Subcutaneous abdominal adipose tissue (tissue), 5 donors: Measurements from ENCODE around the gene MEGF8.

Experiments used
- H3K27ac ChIP-seq: one replicate; pipeline ENCODE4 v1.7.0; 2013; ENCODE audit warnings: low read depth, mild to moderate bottlenecking, inconsistent platforms, low read length, moderate library complexity
- H3K27me3 ChIP-seq, 5 donors: one replicate each; pipeline ENCODE4 v1.7.0; 2013; ENCODE audit warnings: low read length in 5 of 5, inconsistent platforms in 1 of 5; ENCODE audit not compliant: control insufficient read depth in 5 of 5, insufficient read depth in 4 of 5
- H3K36me3 ChIP-seq, 5 donors: one replicate each; pipeline ENCODE4 v1.7.0; 2013; ENCODE audit warnings: low read length in 5 of 5; ENCODE audit not compliant: control insufficient read depth in 5 of 5, insufficient read depth in 5 of 5
- H3K4me1 ChIP-seq, 5 donors: one replicate each; pipeline ENCODE4 v1.7.0; 2013; ENCODE audit warnings: low read length in 5 of 5, mild to moderate bottlenecking in 3 of 5, moderate library complexity in 1 of 5; ENCODE audit not compliant: control insufficient read depth in 5 of 5, insufficient read depth in 5 of 5
- H3K4me3 ChIP-seq, 5 donors: one replicate each; pipeline ENCODE4 v1.7.0; 2013; ENCODE audit warnings: low read length in 5 of 5, low read depth in 1 of 5
- H3K9ac ChIP-seq, 5 donors: one replicate each; pipeline ENCODE4 v1.7.0; 2013; ENCODE audit warnings: low read length in 5 of 5, mild to moderate bottlenecking in 4 of 5, moderate library complexity in 3 of 5
- H3K9me3 ChIP-seq, 5 donors: one replicate each; pipeline ENCODE4 v1.7.0; 2013; ENCODE audit warnings: low read length in 5 of 5; ENCODE audit not compliant: control insufficient read depth in 5 of 5
- donor health status: healthy.
- donor health status: healthy.
- donor health status: healthy.
- donor health status: healthy.
- donor health status: healthy.

The MEGF8 gene

DNA sequence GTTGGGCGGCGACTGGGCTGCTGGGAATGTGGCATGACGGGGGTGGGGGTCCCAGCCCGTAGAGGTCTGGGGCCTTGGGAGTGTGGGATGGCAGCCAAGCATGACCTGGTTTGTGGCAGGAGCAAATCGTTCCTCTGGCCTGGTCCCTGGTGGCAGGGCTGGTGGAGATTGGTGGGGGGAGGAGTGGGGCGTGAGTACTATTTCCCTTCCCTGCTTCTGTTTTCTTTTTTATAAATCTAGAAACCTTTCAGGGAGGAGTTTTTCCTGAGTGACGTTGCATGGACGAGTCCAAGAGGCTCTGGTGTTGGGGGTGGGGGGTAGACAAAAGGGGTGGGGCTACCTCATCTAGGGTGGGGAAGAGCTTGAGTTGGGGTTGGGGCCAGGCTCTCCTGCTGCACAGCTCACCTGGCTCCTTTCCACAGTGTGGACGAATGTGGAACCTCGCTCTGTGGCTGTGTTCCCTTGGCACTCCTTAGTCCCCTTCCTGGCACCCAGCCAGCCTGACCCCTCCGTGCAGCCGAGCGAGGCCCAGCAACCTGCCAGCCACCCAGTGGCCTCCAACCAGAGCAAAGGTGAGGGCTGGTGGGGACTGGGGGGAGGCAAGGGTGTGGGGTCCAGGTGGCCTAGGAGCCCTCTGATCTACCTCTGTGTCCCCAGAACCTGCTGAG, 39.0 kb upstream of the MEGF8 start:
- no peaks in the 10 kb centered on the region for H3K27me3 ChIP-seq
- H3K4me3 ChIP-seq, result peak overlapping the region in 3 of 5 donors; percentile 69 to 73 (median 69)
- peak overlapping the region in 2 of 5 donors; percentile 19 to 25 for H3K9ac ChIP-seq
- peak overlapping the region; percentile 37 for H3K27ac ChIP-seq
- peaks cover 15 to 43% (median 43%) of the 10 kb centered on the region in 5 donors for H3K4me1 ChIP-seq
- no peaks in the 10 kb centered on the region for H3K9me3 ChIP-seq
- peaks cover 0 to 48% (median 46%) of the 10 kb centered on the region in 5 donors for H3K36me3 ChIP-seq

DNA sequence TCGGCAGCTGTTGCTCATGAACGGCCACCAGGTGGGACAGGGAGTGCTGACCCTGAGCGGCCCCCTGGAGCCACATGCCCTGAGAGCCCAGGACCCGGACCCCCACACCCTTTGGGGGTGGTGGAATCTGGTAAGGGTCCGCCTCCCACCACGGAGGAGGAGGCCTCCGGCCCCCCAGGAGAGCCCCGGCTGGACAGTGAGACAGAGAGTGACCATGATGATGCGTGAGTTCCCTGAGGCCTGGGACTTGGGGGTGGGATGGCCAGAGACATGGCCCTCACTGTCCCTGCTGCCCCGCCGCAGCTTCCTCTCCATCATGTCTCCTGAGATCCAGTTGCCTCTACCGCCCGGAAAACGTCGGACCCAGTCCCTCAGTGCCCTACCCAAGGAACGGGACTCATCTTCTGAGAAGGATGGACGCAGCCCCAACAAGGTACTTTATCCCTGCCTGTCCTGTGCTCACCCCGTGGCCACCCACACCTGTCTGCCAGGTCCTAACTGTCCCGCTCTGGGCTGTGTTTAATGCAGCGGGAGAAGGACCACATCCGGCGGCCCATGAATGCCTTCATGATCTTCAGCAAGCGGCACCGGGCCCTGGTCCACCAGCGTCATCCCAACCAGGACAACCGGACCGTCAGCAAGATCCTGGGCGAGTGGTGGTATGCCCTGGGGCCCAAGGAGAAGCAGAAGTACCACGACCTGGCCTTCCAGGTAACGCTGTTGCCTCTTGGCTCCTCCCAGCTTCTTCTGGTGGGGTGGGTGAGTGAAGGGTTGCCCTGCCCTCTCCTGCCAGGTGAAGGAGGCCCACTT, 38.2 kb upstream of the MEGF8 start:
- H3K4me1 ChIP-seq, result peaks cover 15 to 36% (median 35%) of the 10 kb centered on the region in 5 donors
- no peaks in the 10 kb centered on the region for H3K9me3 ChIP-seq
- H3K27me3 ChIP-seq, result no peaks in the 10 kb centered on the region
- no peak overlapping the region for H3K4me3 ChIP-seq
- no peak overlapping the region for H3K9ac ChIP-seq
- H3K27ac ChIP-seq, result no peak overlapping the region
- peaks cover 0 to 56% (median 53%) of the 10 kb centered on the region in 5 donors for H3K36me3 ChIP-seq

DNA sequence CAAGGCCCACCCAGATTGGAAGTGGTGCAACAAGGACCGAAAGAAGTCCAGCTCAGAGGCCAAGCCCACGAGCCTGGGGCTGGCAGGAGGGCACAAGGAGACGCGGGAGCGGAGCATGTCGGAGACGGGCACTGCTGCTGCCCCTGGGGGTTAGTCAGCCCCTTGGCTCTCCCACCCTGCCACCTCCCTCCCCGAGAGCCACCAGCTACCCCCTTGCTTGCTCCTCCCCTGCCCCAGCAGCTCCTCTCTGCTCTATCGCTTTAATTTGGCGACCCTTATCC, 37.7 kb upstream of the MEGF8 start:
- H3K4me3 ChIP-seq, result no peak overlapping the region
- no peaks in the 10 kb centered on the region for H3K9me3 ChIP-seq
- H3K27me3 ChIP-seq, result no peaks in the 10 kb centered on the region
- H3K4me1 ChIP-seq, result peaks cover 15 to 31% (median 31%) of the 10 kb centered on the region in 5 donors
- H3K36me3 ChIP-seq, result peaks cover 0 to 61% (median 59%) of the 10 kb centered on the region in 5 donors
- no peak overlapping the region for H3K27ac ChIP-seq
- H3K9ac ChIP-seq, result no peak overlapping the region

DNA sequence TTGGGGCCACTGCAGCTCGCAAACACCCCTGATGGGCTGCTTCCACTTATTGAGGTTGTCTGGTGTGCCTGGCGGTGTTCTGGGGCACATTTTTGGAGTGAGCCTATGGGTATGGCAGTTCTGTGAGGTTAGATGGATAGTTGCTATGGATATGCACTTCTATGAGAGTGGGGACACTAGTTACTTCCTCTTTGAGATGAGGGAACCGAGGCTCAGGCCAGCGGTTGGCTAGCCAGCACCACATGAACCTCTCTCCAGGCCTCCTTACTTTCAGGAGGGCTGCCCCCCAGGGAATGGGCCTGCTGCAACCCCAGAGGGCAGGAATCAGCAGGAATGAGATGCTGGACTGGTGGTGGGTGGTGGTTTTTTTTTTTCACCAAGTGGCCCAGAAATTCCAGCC, 37.0 kb upstream of the MEGF8 start:
- Histone ChIP-seq H3K4me3 (no peak overlapping the region), H3K4me1 (peaks cover 11 to 25% (median 25%) of the 10 kb centered on the region in 5 donors), H3K9me3 (no peaks in the 10 kb centered on the region), H3K36me3 (peaks cover 0 to 67% (median 65%) of the 10 kb centered on the region in 5 donors), H3K9ac (no peak overlapping the region), H3K27me3 (no peaks in the 10 kb centered on the region), H3K27ac (no peak overlapping the region)

DNA sequence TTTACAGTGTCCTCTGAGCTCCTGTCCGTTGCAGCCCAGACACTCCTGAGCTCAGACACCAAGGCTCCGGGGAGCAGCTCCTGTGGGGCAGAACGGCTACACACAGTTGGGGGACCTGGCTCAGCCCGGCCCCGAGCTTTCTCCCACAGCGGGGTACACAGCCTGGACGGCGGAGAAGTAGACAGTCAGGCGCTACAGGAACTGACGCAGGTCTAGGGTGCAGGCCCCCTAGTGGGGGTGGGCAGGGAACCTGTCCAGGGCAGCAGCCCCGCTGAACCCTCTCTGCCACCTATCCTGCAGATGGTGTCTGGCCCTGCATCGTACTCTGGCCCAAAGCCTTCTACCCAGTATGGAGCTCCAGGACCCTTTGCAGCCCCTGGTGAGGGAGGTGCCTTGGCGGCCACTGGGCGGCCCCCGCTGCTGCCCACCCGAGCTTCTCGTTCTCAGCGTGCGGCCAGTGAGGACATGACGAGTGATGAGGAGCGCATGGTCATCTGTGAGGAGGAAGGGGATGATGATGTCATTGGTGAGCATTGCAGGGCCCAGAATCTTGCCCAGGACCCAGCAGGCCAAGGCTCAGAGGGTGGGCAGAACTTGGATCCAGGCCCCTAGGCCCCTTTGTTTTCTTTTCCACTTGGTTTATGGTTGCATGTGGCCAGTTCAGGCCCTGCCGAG, 36.4 kb upstream of the MEGF8 start:
- Histone ChIP-seq H3K4me1 (peaks cover 11 to 23% (median 23%) of the 10 kb centered on the region in 5 donors), H3K27me3 (no peaks in the 10 kb centered on the region), H3K9me3 (no peaks in the 10 kb centered on the region), H3K4me3 (no peak overlapping the region), H3K27ac (no peak overlapping the region), H3K36me3 (peaks cover 0 to 74% (median 71%) of the 10 kb centered on the region in 5 donors), H3K9ac (no peak overlapping the region)

DNA sequence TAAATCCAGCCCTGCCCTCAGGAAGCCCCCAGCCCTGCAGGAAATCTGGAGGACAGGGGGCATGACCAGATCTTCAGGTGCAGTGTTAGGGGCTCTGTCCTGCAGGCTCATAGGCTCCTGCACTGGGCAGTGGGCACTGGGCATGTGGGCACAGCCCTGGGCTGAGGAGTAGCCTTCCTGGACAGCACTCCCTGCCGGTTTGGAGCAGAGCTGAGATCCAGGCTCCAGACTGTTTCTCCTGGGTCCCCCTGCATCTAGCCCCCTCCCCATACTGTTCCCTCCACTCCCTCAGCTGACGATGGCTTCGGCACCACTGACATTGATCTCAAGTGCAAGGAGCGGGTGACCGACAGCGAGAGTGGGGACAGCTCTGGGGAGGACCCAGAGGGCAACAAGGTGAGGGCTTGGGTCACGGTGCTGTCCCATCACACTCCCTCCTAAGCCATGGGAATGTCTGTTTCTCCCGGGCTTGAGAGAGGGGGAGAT, 35.8 kb upstream of the MEGF8 start:
- no peak overlapping the region for H3K4me3 ChIP-seq
- H3K4me1 ChIP-seq, result peaks cover 11 to 22% (median 22%) of the 10 kb centered on the region in 5 donors
- no peak overlapping the region for H3K27ac ChIP-seq
- H3K27me3 ChIP-seq, result no peaks in the 10 kb centered on the region
- no peak overlapping the region for H3K9ac ChIP-seq
- H3K9me3 ChIP-seq, result no peaks in the 10 kb centered on the region
- H3K36me3 ChIP-seq, result peaks cover 0 to 80% (median 77%) of the 10 kb centered on the region in 5 donors

DNA sequence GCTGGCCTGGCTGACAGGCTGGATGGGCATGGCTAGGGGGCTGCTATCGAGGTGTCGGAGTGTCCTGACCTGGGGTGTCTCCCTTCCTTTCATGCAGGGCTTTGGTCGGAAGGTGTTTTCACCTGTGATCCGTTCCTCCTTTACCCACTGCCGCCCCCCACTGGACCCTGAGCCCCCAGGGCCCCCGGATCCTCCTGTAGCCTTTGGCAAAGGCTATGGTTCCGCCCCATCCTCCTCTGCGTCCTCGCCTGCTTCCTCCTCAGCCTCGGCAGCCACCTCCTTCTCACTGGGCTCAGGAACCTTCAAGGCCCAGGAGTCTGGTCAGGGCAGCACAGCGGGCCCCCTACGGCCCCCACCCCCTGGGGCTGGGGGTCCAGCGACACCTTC, 35.3 kb upstream of the MEGF8 start:
- no peak overlapping the region for H3K4me3 ChIP-seq
- H3K9me3 ChIP-seq, result no peaks in the 10 kb centered on the region
- H3K4me1 ChIP-seq, result peaks cover 9 to 16% (median 16%) of the 10 kb centered on the region in 5 donors
- H3K36me3 ChIP-seq, result peaks cover 0 to 83% (median 79%) of the 10 kb centered on the region in 5 donors
- H3K27ac ChIP-seq, result no peak overlapping the region
- H3K9ac ChIP-seq, result no peak overlapping the region
- no peaks in the 10 kb centered on the region for H3K27me3 ChIP-seq

DNA sequence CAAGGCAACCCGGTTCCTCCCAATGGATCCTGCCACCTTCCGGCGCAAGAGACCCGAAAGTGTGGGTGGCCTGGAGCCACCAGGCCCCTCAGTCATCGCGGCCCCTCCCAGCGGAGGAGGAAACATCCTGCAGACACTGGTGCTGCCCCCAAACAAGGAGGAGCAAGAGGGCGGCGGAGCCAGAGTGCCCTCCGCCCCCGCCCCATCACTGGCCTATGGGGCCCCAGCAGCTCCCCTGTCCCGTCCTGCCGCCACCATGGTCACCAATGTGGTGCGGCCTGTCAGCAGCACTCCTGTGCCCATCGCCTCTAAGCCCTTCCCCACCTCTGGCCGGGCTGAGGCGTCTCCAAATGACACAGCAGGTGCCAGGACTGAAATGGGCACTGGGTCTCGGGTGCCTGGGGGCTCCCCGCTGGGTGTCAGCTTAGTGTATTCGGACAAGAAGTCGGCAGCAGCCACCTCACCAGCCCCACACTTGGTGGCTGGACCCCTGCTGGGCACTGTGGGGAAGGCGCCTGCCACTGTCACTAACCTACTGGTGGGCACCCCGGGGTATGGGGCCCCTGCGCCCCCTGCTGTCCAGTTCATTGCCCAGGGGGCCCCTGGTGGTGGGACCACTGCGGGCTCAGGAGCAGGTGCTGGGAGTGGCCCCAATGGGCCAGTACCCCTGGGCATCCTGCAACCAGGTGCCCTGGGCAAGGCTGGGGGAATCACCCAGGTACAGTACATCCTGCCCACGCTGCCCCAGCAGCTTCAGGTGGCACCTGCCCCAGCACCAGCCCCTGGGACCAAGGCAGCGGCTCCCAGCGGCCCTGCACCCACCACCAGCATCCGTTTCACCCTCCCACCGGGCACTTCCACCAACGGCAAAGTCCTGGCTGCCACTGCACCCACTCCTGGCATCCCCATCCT, 34.7 kb upstream of the MEGF8 start:
- Histone ChIP-seq H3K36me3 (peaks cover 0 to 86% (median 85%) of the 10 kb centered on the region in 5 donors), H3K4me3 (no peak overlapping the region), H3K4me1 (peaks cover 4 to 10% (median 10%) of the 10 kb centered on the region in 5 donors), H3K9me3 (no peaks in the 10 kb centered on the region), H3K9ac (no peak overlapping the region), H3K27ac (no peak overlapping the region), H3K27me3 (no peaks in the 10 kb centered on the region)

DNA sequence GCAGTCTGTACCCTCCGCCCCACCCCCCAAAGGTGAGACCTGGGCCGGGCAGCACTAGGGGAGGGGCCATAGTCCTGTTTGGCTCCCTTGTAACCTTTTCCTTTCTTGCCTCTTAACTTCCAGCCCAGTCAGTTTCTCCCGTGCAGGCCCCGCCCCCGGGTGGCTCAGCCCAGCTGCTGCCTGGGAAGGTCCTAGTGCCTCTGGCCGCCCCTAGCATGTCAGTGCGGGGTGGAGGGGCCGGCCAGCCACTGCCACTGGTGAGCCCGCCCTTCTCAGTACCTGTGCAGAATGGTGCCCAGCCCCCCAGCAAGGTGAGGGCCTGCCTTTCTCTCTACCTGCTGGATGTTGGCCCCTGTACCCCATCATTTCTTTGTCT, 34.0 kb upstream of the MEGF8 start:
- Histone ChIP-seq H3K4me1 (peaks cover 0 to 3% (median 3%) of the 10 kb centered on the region in 5 donors), H3K9ac (no peak overlapping the region), H3K9me3 (no peaks in the 10 kb centered on the region), H3K4me3 (no peak overlapping the region), H3K27ac (no peak overlapping the region), H3K27me3 (no peaks in the 10 kb centered on the region), H3K36me3 (peaks cover 0 to 86% (median 85%) of the 10 kb centered on the region in 5 donors)
